Measurements from ENCODE around the gene VWC2L. TPM values are rescaled to one million over a fixed set of nuclear protein-coding genes. Genes with fewer than 3 reads are reported as not detected.

The VWC2L gene
- total and polyA plus RNA-seq, 2 donors: not detected

GRCh38 chr2:214401580-214401979 is 9.3 kb upstream of the VWC2L start:
- 69% methylated on average over 2 of the region's 2 CpGs for WGBS
- Histone ChIP-seq H3K4me1 (ENCODE audit: insufficient read depth) (no peaks in the 10 kb centered on the region), H3K4me3 (ENCODE audit: low read depth, low read length) (no peak overlapping the region), H3K36me3 (ENCODE audit: insufficient read depth) (no peaks in the 10 kb centered on the region), H3K27ac (ENCODE audit: low read depth) (no peak overlapping the region)
- DNase-seq (ENCODE audit: extremely low spot score): no peak

GRCh38 chr2:214410128-214410775 is 602 bp upstream of the VWC2L start:
- no peak overlapping the region for H3K27ac ChIP-seq (ENCODE audit: low read depth)
- no peaks in the 10 kb centered on the region for H3K4me1 ChIP-seq (ENCODE audit: insufficient read depth)
- H3K4me3 ChIP-seq (ENCODE audit: low read depth, low read length): no peak overlapping the region
- WGBS: 38% methylated on average over 13 of the region's 13 CpGs
- H3K36me3 ChIP-seq (ENCODE audit: insufficient read depth): no peaks in the 10 kb centered on the region
- DNase-seq (ENCODE audit: extremely low spot score): no peak

DNA sequence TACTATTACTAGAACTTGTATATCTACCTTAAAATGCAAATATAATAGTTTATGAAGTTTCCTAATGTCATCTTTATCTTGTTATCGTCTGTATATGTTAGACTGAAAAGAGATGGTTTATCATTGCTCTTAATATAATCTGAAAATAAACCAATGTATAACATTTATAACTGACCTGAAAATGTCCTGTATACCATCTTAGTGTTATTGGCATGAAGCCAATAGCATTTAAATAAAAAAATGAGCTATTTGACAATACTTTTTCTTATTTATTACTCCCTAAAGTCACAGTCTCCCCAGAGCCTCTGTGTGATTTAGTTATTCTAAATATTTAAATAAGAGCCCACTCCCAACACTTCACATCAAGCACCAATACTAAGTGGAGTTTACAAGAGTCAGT is 1.8 kb downstream of the VWC2L start:
- no peaks in the 10 kb centered on the region for H3K4me1 ChIP-seq (ENCODE audit: insufficient read depth)
- no peaks in the 10 kb centered on the region for H3K36me3 ChIP-seq (ENCODE audit: insufficient read depth)
- H3K27ac ChIP-seq (ENCODE audit: low read depth): no peak overlapping the region
- no peak overlapping the region for H3K4me3 ChIP-seq (ENCODE audit: low read depth, low read length)
- no peak for DNase-seq (ENCODE audit: extremely low spot score)
- 52% methylated on average over 1 of the region's 1 CpG for WGBS

GRCh38 chr2:214436470-214436869 is 25.6 kb downstream of the VWC2L start:
- no peak for DNase-seq (ENCODE audit: extremely low spot score)
- Histone ChIP-seq H3K4me1 (ENCODE audit: insufficient read depth) (no peaks in the 10 kb centered on the region), H3K36me3 (ENCODE audit: insufficient read depth) (no peaks in the 10 kb centered on the region), H3K27ac (ENCODE audit: low read depth) (no peak overlapping the region), H3K4me3 (ENCODE audit: low read depth, low read length) (no peak overlapping the region)
- WGBS: 93% methylated on average over 4 of the region's 4 CpGs

DNA sequence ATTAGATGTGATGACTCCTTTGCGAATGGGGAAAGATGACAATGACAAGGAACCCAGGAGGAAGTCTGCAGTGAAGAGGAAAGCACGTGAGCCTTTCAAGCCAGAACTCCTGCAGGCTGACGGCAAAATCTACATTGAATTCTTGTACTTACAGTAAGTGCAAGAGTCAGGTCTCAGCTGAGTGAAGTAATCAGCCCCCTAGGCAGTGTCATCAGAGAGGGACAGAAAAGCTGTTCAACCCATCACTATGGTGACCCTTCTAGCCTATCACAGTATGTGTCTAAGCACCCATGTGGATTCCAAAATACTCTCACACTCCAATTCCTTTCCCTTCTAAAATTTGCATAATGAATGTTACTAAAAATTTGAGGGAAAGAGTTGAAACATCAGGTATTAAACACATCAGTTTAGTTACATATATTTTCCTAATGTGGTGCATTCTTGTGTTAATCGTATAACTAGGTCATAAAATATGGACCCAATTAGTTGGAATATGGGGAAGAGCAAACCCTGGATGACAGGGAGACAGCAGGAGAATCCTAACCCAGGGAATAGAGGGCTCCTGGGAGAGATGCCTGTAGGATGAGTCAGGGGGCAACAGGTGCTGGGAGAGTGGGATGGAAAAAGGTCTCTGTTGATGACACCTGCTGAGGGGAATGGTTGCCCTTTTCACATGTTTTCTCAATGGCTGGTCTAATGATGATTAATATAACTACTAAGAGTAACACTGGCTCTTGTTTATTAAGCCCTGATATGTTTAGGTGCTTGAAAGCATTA is 39.5 kb downstream of the VWC2L start:
- Histone ChIP-seq H3K4me3 (ENCODE audit: low read depth, low read length) (no peak overlapping the region), H3K36me3 (ENCODE audit: insufficient read depth) (no peaks in the 10 kb centered on the region), H3K27ac (ENCODE audit: low read depth) (no peak overlapping the region), H3K4me1 (ENCODE audit: insufficient read depth) (no peaks in the 10 kb centered on the region)
- no peak for DNase-seq (ENCODE audit: extremely low spot score)
- 76% methylated on average over 4 of the region's 4 CpGs for WGBS

GRCh38 chr2:214451516-214452275 is 40.8 kb downstream of the VWC2L start:
- Histone ChIP-seq H3K27ac (ENCODE audit: low read depth) (no peak overlapping the region), H3K36me3 (ENCODE audit: insufficient read depth) (no peaks in the 10 kb centered on the region), H3K4me3 (ENCODE audit: low read depth, low read length) (no peak overlapping the region), H3K4me1 (ENCODE audit: insufficient read depth) (no peaks in the 10 kb centered on the region)
- WGBS: 60% methylated on average over 2 of the region's 2 CpGs
- DNase-seq (ENCODE audit: extremely low spot score): no peak

- no peaks in the 10 kb centered on the region for H3K4me1 ChIP-seq (ENCODE audit: insufficient read depth)
- no peak overlapping the region for H3K27ac ChIP-seq (ENCODE audit: low read depth)
- H3K36me3 ChIP-seq (ENCODE audit: insufficient read depth): no peaks in the 10 kb centered on the region
- no peak overlapping the region for H3K4me3 ChIP-seq (ENCODE audit: low read depth, low read length)
- DNase-seq (ENCODE audit: extremely low spot score): no peak
- WGBS: 71% methylated on average over 3 of the region's 3 CpGs
Observed at GRCh38 chr2:214465363-214466146, 54.7 kb downstream of the VWC2L start.

DNA sequence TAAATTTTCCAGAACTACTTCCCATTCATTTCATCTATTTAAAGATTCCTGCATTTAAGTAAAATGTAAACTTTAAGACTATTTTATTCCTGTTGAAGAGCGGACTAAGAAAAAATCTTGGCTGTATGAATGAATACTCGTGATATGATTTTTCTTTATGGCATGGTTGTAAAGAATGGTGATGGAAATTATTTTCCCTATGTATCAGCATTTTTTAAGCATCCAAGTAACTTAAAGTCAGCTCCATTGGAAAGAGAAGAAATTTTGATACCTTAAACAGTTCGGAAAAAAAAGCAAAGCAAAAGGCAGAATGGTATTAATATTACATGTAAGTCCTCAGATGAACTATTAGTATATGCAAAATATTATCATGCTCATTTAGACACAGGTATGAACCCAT is 58.9 kb downstream of the VWC2L start:
- Histone ChIP-seq H3K27ac (ENCODE audit: low read depth) (no peak overlapping the region), H3K4me1 (ENCODE audit: insufficient read depth) (no peaks in the 10 kb centered on the region), H3K4me3 (ENCODE audit: low read depth, low read length) (no peak overlapping the region), H3K36me3 (ENCODE audit: insufficient read depth) (no peaks in the 10 kb centered on the region)
- DNase-seq (ENCODE audit: extremely low spot score): no peak
- WGBS: 84% methylated on average over 3 of the region's 3 CpGs

DNA sequence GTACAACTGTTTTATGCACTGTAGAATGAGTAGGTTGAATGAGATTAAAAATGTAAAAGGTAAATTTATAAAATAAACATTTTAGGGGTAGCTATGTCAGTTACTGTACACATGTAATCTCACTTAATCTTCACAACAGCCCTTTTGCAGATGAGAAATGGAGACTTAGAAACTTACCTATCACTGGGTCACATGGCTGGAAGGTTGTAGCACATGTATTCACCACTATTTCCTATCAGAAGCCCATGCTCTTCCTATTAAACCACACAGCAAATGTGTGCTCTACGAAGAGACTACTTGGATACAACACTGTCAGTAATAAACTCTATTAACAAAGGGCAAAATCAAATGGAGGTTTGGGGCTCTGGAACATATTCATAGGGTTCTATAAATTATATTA is 60.5 kb downstream of the VWC2L start:
- Histone ChIP-seq H3K4me1 (ENCODE audit: insufficient read depth) (no peaks in the 10 kb centered on the region), H3K27ac (ENCODE audit: low read depth) (no peak overlapping the region), H3K36me3 (ENCODE audit: insufficient read depth) (no peaks in the 10 kb centered on the region), H3K4me3 (ENCODE audit: low read depth, low read length) (no peak overlapping the region)
- no peak for DNase-seq (ENCODE audit: extremely low spot score)
- 83% methylated on average over 1 of the region's 1 CpG for WGBS

- WGBS: 94% methylated on average over 1 of the region's 1 CpG
- no peak overlapping the region for H3K4me3 ChIP-seq (ENCODE audit: low read depth, low read length)
- DNase-seq (ENCODE audit: extremely low spot score): no peak
- H3K4me1 ChIP-seq (ENCODE audit: insufficient read depth): no peaks in the 10 kb centered on the region
- no peaks in the 10 kb centered on the region for H3K36me3 ChIP-seq (ENCODE audit: insufficient read depth)
- H3K27ac ChIP-seq (ENCODE audit: low read depth): no peak overlapping the region
Observed at GRCh38 chr2:214471990-214472389, 61.1 kb downstream of the VWC2L start.

DNA sequence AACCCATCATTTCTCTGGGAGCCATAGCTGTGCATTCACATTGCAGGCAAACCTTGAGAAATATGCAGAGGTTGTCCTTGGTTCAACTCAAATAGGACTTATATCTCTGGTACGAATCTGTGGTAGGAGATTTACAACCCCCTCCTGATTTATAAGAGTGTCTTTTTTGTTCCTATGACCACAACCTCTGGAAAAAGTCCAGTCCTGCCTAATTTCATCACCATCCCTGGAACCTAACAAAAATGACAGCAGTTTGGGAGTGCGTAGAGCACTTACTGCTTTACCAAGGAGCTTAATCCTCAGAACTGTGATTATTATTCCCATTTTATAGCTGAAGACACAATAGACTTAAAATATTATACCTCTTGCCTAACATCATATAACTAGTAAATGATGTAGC is 66.5 kb downstream of the VWC2L start:
- Histone ChIP-seq H3K36me3 (ENCODE audit: insufficient read depth) (no peaks in the 10 kb centered on the region), H3K27ac (ENCODE audit: low read depth) (no peak overlapping the region), H3K4me3 (ENCODE audit: low read depth, low read length) (no peak overlapping the region), H3K4me1 (ENCODE audit: insufficient read depth) (no peaks in the 10 kb centered on the region)
- DNase-seq (ENCODE audit: extremely low spot score): no peak
- WGBS: 32% methylated on average over 2 of the region's 2 CpGs

DNA sequence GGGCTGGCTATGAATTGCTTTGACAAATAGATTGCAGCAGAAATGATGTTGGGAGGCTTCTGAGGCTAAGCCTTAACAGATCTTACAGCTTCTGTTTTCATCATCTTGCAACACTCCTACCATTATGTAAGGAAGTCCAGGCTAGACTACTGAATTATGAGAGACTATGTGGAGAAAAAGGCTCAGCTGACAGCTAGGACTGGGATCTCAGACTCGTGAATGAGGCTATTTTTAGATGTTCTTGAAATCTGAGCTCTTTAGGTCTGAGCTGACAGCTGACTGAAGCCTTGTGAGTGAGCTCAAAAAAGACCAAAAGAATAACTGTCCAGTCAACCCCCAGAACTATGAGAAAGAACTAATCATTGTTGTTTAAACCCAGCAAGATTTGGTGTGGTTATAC is 70.3 kb downstream of the VWC2L start:
- WGBS: 0% methylated on average over 1 of the region's 1 CpG
- DNase-seq (ENCODE audit: extremely low spot score): no peak
- no peak overlapping the region for H3K27ac ChIP-seq (ENCODE audit: low read depth)
- H3K4me3 ChIP-seq (ENCODE audit: low read depth, low read length): no peak overlapping the region
- no peaks in the 10 kb centered on the region for H3K36me3 ChIP-seq (ENCODE audit: insufficient read depth)
- no peaks in the 10 kb centered on the region for H3K4me1 ChIP-seq (ENCODE audit: insufficient read depth)

DNA sequence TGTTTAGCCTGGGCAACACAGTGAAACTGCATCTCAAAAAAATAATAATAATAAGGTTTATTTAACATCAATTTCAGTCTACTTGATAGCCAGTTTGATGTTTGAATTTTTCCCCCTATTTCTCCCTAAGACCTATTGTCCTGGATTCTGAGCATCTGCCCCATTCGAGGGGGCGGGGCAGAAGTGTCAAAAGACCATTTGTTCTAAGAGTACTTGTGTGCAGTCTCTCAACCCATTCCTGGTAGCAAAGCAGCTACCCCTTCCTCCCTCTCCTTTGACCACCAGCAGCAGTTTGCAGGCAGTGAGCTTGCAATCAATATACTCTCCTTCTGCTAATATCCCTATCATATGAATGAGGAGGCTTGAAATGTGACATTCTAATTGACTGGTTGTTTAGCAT is 71.9 kb downstream of the VWC2L start:
- Histone ChIP-seq H3K27ac (ENCODE audit: low read depth) (no peak overlapping the region), H3K4me1 (ENCODE audit: insufficient read depth) (no peaks in the 10 kb centered on the region), H3K4me3 (ENCODE audit: low read depth, low read length) (no peak overlapping the region), H3K36me3 (ENCODE audit: insufficient read depth) (no peaks in the 10 kb centered on the region)
- DNase-seq (ENCODE audit: extremely low spot score): no peak
- 82% methylated on average over 2 of the region's 2 CpGs for WGBS
